IMR-90 (cell line): ENCODE measurements around the gene TANGO2. TPM values are rescaled to one million over a fixed set of nuclear protein-coding genes. Genes with fewer than 3 reads are reported as not detected.

Source experiments
- ATAC-seq: fragments of 200-7000 bp; cut with Tn5 transposase; 2 replicates; pipeline ENCODE4 v1.9.1; 2020; ENCODE audit warnings: low read depth, mild to moderate bottlenecking, moderate library complexity
- BruUV-seq: library from RNA; stranded (reverse); fragments of 400-500 nt; replicated peaks from 2 replicates; lab custom pipeline; 2021; lab: Mats Ljungman, UMichigan
- CTCF ChIA-PET: fragments of 300-600 bp; formaldehyde crosslinking; extraction: SDS; loops from one replicate; lab custom pipeline; 2021; ENCODE audit warnings: antibody characterized with exemption; lab: Yijun Ruan, JAX
- POLR2A ChIA-PET: fragments of 300-600 bp; sonication (Branson Sonifier 250); formaldehyde crosslinking; loops from one replicate; lab custom pipeline; 2022; ENCODE audit warnings: antibody characterized with exemption; ENCODE audit not compliant: unreplicated experiment; lab: Charles Lee
- DNase-seq: peaks from one replicate; pipeline ENCODE4 v3.0.0; 2013
- H2AFZ ChIP-seq: replicated peaks from 2 replicates; pipeline ENCODE3; 2013; ENCODE audit warnings: low read length, mild to moderate bottlenecking; ENCODE audit not compliant: poor library complexity
- H2AK5ac ChIP-seq: 2 replicates; pipeline ENCODE4 v1.6.1; 2013; ENCODE audit warnings: low read depth, low read length, inconsistent platforms
- H2AK9ac ChIP-seq: replicated peaks from 2 replicates; pipeline ENCODE3; 2013; ENCODE audit warnings: mild to moderate bottlenecking, low read depth, low read length, moderate library complexity; ENCODE audit not compliant: poor library complexity
- H2BK120ac ChIP-seq: 2 replicates; pipeline ENCODE4 v1.6.1; 2013; ENCODE audit warnings: low read depth, low read length, inconsistent platforms
- H2BK15ac ChIP-seq: 3 replicates; pipeline ENCODE4 v1.6.1; 2013; ENCODE audit warnings: low read depth, low read length, inconsistent platforms
- H2BK20ac ChIP-seq: 2 replicates; pipeline ENCODE4 v1.6.1; 2013; ENCODE audit warnings: low read depth, mild to moderate bottlenecking, inconsistent platforms, low read length, moderate library complexity
- H2BK5ac ChIP-seq: 2 replicates; pipeline ENCODE4 v1.6.1; 2013; ENCODE audit warnings: mild to moderate bottlenecking, low read depth, low read length, inconsistent platforms; ENCODE audit not compliant: poor library complexity, severe bottlenecking
- H3K14ac ChIP-seq: replicated peaks from 2 replicates; pipeline ENCODE4 v1.6.1; 2013; ENCODE audit warnings: low read depth, low read length, inconsistent platforms
- H3K18ac ChIP-seq: 2 replicates; pipeline ENCODE4 v1.6.1; 2013; ENCODE audit warnings: low read depth, low read length, control low read depth
- H3K23ac ChIP-seq: 2 replicates; pipeline ENCODE4 v1.6.1; 2013; ENCODE audit warnings: low read depth, low read length, inconsistent platforms
- H3K27ac ChIP-seq: 2 replicates; pipeline ENCODE4 v1.5.1; 2013; ENCODE audit warnings: mild to moderate bottlenecking, control low read depth, low read length; ENCODE audit not compliant: insufficient read depth
- H3K27me3 ChIP-seq: 2 replicates; pipeline ENCODE4 v1.6.1; 2013; ENCODE audit warnings: low read length; ENCODE audit not compliant: control insufficient read depth, insufficient read depth
- H3K36me3 ChIP-seq: 2 replicates; pipeline ENCODE4 v1.6.1; 2013; ENCODE audit warnings: low read length, mixed read lengths; ENCODE audit not compliant: control insufficient read depth, insufficient read depth
- H3K4ac ChIP-seq: 2 replicates; pipeline ENCODE4 v1.6.1; 2013; ENCODE audit warnings: low read depth, low read length, inconsistent platforms
- H3K4me1 ChIP-seq: 2 replicates; pipeline ENCODE4 v1.6.1; 2013; ENCODE audit warnings: low read length, mixed read lengths; ENCODE audit not compliant: control insufficient read depth, insufficient read depth
- H3K4me2 ChIP-seq: 2 replicates; pipeline ENCODE4 v1.6.1; 2013; ENCODE audit warnings: low read depth, mild to moderate bottlenecking, control low read depth, low read length, moderate library complexity
- H3K4me3 ChIP-seq: 2 replicates; pipeline ENCODE4 v1.5.1; 2013; ENCODE audit warnings: low read depth, mild to moderate bottlenecking, control low read depth, low read length, moderate library complexity; ENCODE audit not compliant: insufficient read depth
- H3K56ac ChIP-seq: 2 replicates; pipeline ENCODE4 v1.6.1; 2013; ENCODE audit warnings: low read length, inconsistent platforms; ENCODE audit not compliant: insufficient read depth; ENCODE audit errors: extremely low read depth
- H3K79me1 ChIP-seq, 2 experiments: 2 replicates each; pipeline ENCODE4 v1.6.1; 2013; ENCODE audit warnings: low read length in 2 of 2, inconsistent platforms in 1 of 2, low read depth in 1 of 2
- H3K9ac ChIP-seq: 2 replicates; pipeline ENCODE4 v1.6.1; 2013; ENCODE audit warnings: low read depth, low read length, control low read depth
- H3K9me1 ChIP-seq: 2 replicates; pipeline ENCODE4 v1.6.1; 2013; ENCODE audit warnings: low read length, inconsistent platforms; ENCODE audit not compliant: insufficient read depth
- H3K9me3 ChIP-seq: 2 replicates; pipeline ENCODE4 v1.6.1; 2013; ENCODE audit warnings: low read length; ENCODE audit not compliant: control insufficient read depth, insufficient read depth
- H4K20me1 ChIP-seq: 2 replicates; pipeline ENCODE4 v1.6.1; 2013; ENCODE audit warnings: low read length, inconsistent platforms; ENCODE audit not compliant: insufficient read depth
- H4K5ac ChIP-seq: 2 replicates; pipeline ENCODE4 v1.6.1; 2013; ENCODE audit warnings: mild to moderate bottlenecking, low read depth, low read length, control low read depth
- H4K8ac ChIP-seq, 2 experiments: 2 replicates each; pipeline ENCODE4 v1.6.1; 2013; ENCODE audit warnings: low read depth in 2 of 2, low read length in 2 of 2, control low read depth in 1 of 2, inconsistent platforms in 1 of 2
- H4K91ac ChIP-seq: 2 replicates; pipeline ENCODE4 v1.6.1; 2013; ENCODE audit warnings: low read depth, low read length, inconsistent platforms; ENCODE audit not compliant: insufficient read depth
- CHD1 ChIP-seq: IDR thresholded peaks from 2 replicates; pipeline ENCODE4 v1.6.1; 2012; ENCODE audit warnings: low read depth, low read length, improper control_type of control experiment
- FOS ChIP-seq: fragments of 150-350 bp; IDR thresholded peaks from 2 replicates; pipeline ENCODE4 v1.6.1; 2016; ENCODE audit warnings: low read depth, low read length
- MAFK ChIP-seq: IDR thresholded peaks from 2 replicates; pipeline ENCODE4 v1.6.1; 2012; ENCODE audit warnings: low read depth, low read length, improper control_type of control experiment
- POLR2A ChIP-seq: IDR thresholded peaks from 2 replicates; pipeline ENCODE4 v1.6.1; 2012; ENCODE audit warnings: mild to moderate bottlenecking, low read depth, low read length
- RAD21 ChIP-seq: IDR thresholded peaks from 2 replicates; pipeline ENCODE4 v1.6.1; 2012; ENCODE audit warnings: low read length, improper control_type of control experiment
- RFX5 ChIP-seq: IDR thresholded peaks from 2 replicates; pipeline ENCODE4 v1.8.0; 2012; ENCODE audit warnings: low read depth, mild to moderate bottlenecking, low read length, moderate library complexity
- WGBS, 2 experiments: methylation state at CpG; one replicate each; pipeline versions ENCODE4 v1.1.5 to v1.1.7; 2013; ENCODE audit warnings: missing lambda C conversion rate in 2 of 2; ENCODE audit not compliant: insufficient read length in 1 of 2; ENCODE audit errors: extremely low coverage in 2 of 2; 5-methylcytosine and 5-hydroxymethylcytosine counted together
- dilution Hi-C: fragments of 300-500 bp; cut with HindIII; formaldehyde crosslinking; loops from one replicate; pipeline ENCODE4 v1.14.3; 2018; ENCODE audit warnings: low sequenced_read_pairs; ENCODE audit not compliant: unreplicated experiment
- in situ Hi-C: fragments of 300-500 bp; cut with MboI; formaldehyde crosslinking; loops from 3 replicates; pipeline ENCODE4 v1.14.3; 2019; ENCODE audit warnings: low sequenced_read_pairs, inconsistent platforms, mixed read lengths
- intact Hi-C: fragments of 100-400 bp; cut with micrococcal nuclease; formaldehyde crosslinking; loops from 2 replicates; pipeline ENCODE4 v1.10.0; 2022
- polyA plus RNA-seq, 3 experiments: library from polyadenylated mRNA; depleted of rRNA; stranded (reverse); fragments of >200 nt; gene quantifications; 2 replicates each; pipeline ENCODE4 v1.2.3, GENCODE V29; 2012; ENCODE audit warnings: low replicate concordance in 1 of 3
- total RNA-seq: library from RNA; depleted of rRNA; stranded (reverse); fragments of >200 nt; gene quantifications from 2 replicates; pipeline ENCODE4 v1.2.3, GENCODE V29; 2012
- TF ChIP-seq, protein P1 (sequence below): fragments of 150-350 bp; IDR thresholded peaks from 2 replicates; pipeline ENCODE4 v1.6.1; 2017; ENCODE audit warnings: mild to moderate bottlenecking, antibody characterized with exemption, low read length, low read depth
- TF ChIP-seq, protein P2 (sequence below): conservative IDR thresholded peaks from 2 replicates; pipeline ENCODE4 v1.5.1; 2012; ENCODE audit warnings: mild to moderate bottlenecking, low read depth, low read length, improper control_type of control experiment

Gene TANGO2
- total and polyA plus RNA-seq, 2 of the 4 experiments (the other 2 are of a cell fraction) = 45.1 to 75.1 TPM

DNA sequence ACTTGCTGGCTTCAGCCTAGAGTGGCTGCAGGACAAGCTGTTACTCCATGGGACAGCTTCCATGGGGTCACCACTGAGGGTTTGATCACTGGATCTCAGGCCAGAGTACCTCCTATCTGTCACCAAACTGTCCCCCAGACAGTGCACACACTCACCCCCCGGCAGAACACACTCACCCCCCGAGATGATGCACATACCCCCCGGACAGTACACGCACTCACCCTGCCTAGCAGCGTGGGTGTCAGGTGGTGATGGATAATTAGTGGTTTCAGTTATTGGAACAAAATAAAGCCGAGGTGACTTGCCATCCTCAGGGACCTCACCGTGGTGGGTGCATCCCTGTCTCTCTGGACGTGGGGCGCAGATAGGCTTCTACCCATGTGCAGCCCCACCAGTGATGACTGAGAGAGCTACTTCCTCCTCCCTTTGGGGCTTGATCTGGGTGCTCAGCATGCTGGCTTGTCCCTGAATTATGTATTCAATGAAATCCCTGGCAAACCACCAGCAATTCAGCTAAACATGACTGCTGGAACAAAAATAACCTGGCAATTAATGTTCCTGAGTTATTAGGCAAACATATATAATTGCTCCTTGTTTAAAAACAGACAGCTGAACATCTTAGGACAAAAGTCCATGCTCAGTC is 18.9 kb downstream of the TANGO2 start:
- ChIA-PET CTCF (no interaction called here), POLR2A (no interaction called here)
- H2BK20ac ChIP-seq = no peak overlapping the region
- ATAC-seq (no peak), DNase-seq (no peak)
- no TSS peak for BruUV-seq
- H4K20me1 ChIP-seq = peaks cover 13% of the 10 kb centered on the region
- no peak overlapping the region for H2AFZ ChIP-seq
- no peak overlapping the region for H4K8ac ChIP-seq
- TF ChIP-seq, protein P1, sequence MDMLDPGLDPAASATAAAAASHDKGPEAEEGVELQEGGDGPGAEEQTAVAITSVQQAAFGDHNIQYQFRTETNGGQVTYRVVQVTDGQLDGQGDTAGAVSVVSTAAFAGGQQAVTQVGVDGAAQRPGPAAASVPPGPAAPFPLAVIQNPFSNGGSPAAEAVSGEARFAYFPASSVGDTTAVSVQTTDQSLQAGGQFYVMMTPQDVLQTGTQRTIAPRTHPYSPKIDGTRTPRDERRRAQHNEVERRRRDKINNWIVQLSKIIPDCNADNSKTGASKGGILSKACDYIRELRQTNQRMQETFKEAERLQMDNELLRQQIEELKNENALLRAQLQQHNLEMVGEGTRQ = no peak
- TF ChIP-seq, protein P2, sequence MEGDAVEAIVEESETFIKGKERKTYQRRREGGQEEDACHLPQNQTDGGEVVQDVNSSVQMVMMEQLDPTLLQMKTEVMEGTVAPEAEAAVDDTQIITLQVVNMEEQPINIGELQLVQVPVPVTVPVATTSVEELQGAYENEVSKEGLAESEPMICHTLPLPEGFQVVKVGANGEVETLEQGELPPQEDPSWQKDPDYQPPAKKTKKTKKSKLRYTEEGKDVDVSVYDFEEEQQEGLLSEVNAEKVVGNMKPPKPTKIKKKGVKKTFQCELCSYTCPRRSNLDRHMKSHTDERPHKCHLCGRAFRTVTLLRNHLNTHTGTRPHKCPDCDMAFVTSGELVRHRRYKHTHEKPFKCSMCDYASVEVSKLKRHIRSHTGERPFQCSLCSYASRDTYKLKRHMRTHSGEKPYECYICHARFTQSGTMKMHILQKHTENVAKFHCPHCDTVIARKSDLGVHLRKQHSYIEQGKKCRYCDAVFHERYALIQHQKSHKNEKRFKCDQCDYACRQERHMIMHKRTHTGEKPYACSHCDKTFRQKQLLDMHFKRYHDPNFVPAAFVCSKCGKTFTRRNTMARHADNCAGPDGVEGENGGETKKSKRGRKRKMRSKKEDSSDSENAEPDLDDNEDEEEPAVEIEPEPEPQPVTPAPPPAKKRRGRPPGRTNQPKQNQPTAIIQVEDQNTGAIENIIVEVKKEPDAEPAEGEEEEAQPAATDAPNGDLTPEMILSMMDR = no peak
- no peak for TF ChIP-seq RAD21
- no peak for TF ChIP-seq CHD1
- TF ChIP-seq POLR2A = no peak
- no peak for TF ChIP-seq RFX5
- TF ChIP-seq MAFK = no peak
- TF ChIP-seq FOS = no peak
- no peak overlapping the region for H3K23ac ChIP-seq
- peaks cover 10 to 25% of the 10 kb centered on the region in 2 experiments; a peak in 3 of 4 replicates for H3K79me1 ChIP-seq
- H3K4me2 ChIP-seq = no peak overlapping the region
- H2BK5ac ChIP-seq = no peak overlapping the region
- H3K27ac ChIP-seq = no peak overlapping the region
- WGBS, 2 experiments = 79% methylated on average over 3 of the region's 9 CpGs; no CpG with 5 or more reads in 1 of the 2 experiments
- no peak overlapping the region for H2AK5ac ChIP-seq
- intact Hi-C loops (no loop called here), dilution Hi-C loops (no loop called here), in situ Hi-C loops (no loop called here)
- no peaks in the 10 kb centered on the region for H3K27me3 ChIP-seq
- no peak overlapping the region for H3K4ac ChIP-seq
- H2BK15ac ChIP-seq = no peak overlapping the region
- H3K9me1 ChIP-seq = peaks cover 3% of the 10 kb centered on the region; the same call in 1 of the 2 replicates
- H2BK120ac ChIP-seq = no peak overlapping the region
- no peak overlapping the region for H3K4me3 ChIP-seq
- peaks cover 38% of the 10 kb centered on the region for H3K36me3 ChIP-seq
- no peak overlapping the region for H3K14ac ChIP-seq
- no peak overlapping the region for H3K18ac ChIP-seq
- H2AK9ac ChIP-seq = no peak overlapping the region
- H4K91ac ChIP-seq = no peak overlapping the region
- no peaks in the 10 kb centered on the region for H3K9me3 ChIP-seq
- H3K56ac ChIP-seq = no peak overlapping the region
- no peak overlapping the region for H3K9ac ChIP-seq
- no peaks in the 10 kb centered on the region for H3K4me1 ChIP-seq
- H4K5ac ChIP-seq = no peak overlapping the region
